Measurements from ENCODE around the gene GJB6. TPM values are rescaled to one million over a fixed set of nuclear protein-coding genes. Genes with fewer than 3 reads are reported as not detected.

The GJB6 gene
- total RNA-seq, 2 experiments from 2014 or later = 4.7 to 6.1 TPM

DNA sequence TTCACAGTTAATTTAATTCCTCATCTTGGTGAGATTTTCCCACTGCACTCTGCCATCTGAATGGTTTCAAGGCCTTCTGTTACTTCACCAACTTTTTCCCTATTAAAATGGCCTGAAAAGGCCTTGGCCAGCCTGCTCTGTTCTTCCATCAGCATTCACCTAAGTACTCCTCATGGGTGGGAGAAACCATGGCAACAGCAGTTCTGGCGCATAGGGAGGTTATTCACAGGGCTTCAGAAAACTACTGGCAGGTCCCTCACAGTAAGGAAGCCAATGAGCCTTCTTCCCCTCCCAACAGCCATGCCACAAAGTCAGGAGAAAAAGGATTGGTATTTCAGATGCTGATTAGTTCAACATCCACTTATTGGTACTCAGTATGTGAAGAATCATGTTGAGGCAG is 22.2 kb downstream of the GJB6 start:
- no peak overlapping the region for H3K27ac Mint-ChIP-seq
- H3K9me3 Mint-ChIP-seq = peaks cover 4% of the 10 kb centered on the region
- H3K4me1 Mint-ChIP-seq = peaks cover 3% of the 10 kb centered on the region
- no peak overlapping the region for H3K4me3 Mint-ChIP-seq
- no peak for DNase-seq
- peaks cover 5% of the 10 kb centered on the region for H3K36me3 Mint-ChIP-seq (ENCODE audit: low read depth)
- ChIA-PET POLR2A (no interaction called here), CTCF (no interaction called here)
- peaks cover 15% of the 10 kb centered on the region for H3K27me3 Mint-ChIP-seq

- POLR2A ChIA-PET = no interaction called here
- no peak overlapping the region for H3K4me3 Mint-ChIP-seq
- CTCF ChIA-PET = no interaction called here
Observed at GRCh38 chr13:20206698-20207235, 25.4 kb downstream of the GJB6 start.

GRCh38 chr13:20206065-20206697 is 25.9 kb downstream of the GJB6 start:
- H3K27me3 Mint-ChIP-seq = peaks cover 11% of the 10 kb centered on the region
- H3K9me3 Mint-ChIP-seq = peaks cover 10% of the 10 kb centered on the region
- ChIA-PET CTCF (interaction anchor here (0.6 to 0.8 kb wide), 2 partner anchors 9 to 397 kb away, joined by 3 to 4 read pairs; no protein-coding TSS in a partner anchor), POLR2A (no interaction called here)
- no peak overlapping the region for H3K4me3 Mint-ChIP-seq
- H3K27ac Mint-ChIP-seq = no peak overlapping the region
- peaks cover 3% of the 10 kb centered on the region for H3K4me1 Mint-ChIP-seq
- DNase-seq = no peak
- H3K36me3 Mint-ChIP-seq (ENCODE audit: low read depth) = peaks cover 9% of the 10 kb centered on the region

More at GRCh38 chr13:20206698-20207235, 25.4 kb downstream of the GJB6 start:
- H3K9me3 Mint-ChIP-seq = peaks cover 6% of the 10 kb centered on the region
- peaks cover 3% of the 10 kb centered on the region for H3K4me1 Mint-ChIP-seq
- DNase-seq = no peak
- peaks cover 6% of the 10 kb centered on the region for H3K36me3 Mint-ChIP-seq (ENCODE audit: low read depth)
- no peak overlapping the region for H3K27ac Mint-ChIP-seq
- H3K27me3 Mint-ChIP-seq = peaks cover 7% of the 10 kb centered on the region

- ChIA-PET POLR2A (no interaction called here), CTCF (interaction anchor here (0.5 to 1.4 kb wide), 2 partner anchors 13 to 245 kb away, joined by 3 read pairs; no protein-coding TSS in a partner anchor)
- H3K4me3 Mint-ChIP-seq = no peak overlapping the region
- H3K36me3 Mint-ChIP-seq (ENCODE audit: low read depth) = peaks cover 3% of the 10 kb centered on the region
- no peak overlapping the region for H3K27ac Mint-ChIP-seq
- H3K27me3 Mint-ChIP-seq = peaks cover 37% of the 10 kb centered on the region
- DNase-seq = no peak
- peaks cover 18% of the 10 kb centered on the region for H3K4me1 Mint-ChIP-seq
- peaks cover 6% of the 10 kb centered on the region for H3K9me3 Mint-ChIP-seq
Observed at GRCh38 chr13:20198781-20199180, 33.3 kb downstream of the GJB6 start.

DNA sequence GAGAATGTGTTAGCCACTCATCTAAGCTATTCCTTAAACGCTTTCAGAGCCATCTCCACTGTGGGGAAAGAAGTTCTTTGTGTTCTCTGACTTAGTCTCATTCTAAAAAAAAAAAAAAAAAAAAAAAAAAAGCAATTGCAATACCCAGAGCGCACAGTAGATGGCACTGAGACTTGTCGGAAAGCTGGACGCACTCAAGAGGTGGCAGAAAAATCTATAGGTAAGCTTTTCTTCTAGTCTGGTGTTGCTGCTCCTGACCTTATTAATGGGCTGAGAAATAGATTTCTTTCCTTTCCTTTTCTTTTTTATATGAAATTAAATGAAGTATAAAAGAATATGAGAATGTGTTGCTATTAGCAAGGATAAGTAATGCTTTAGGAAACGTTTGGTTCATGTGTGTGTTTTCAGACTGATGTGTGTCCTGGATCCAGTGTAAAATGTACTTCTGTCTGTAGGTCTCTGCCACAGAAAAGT is 34.7 kb downstream of the GJB6 start:
- peaks cover 43% of the 10 kb centered on the region for H3K27me3 Mint-ChIP-seq

GRCh38 chr13:20195801-20196200 is 36.3 kb downstream of the GJB6 start:
- Mint-ChIP-seq H3K27me3 (peaks cover 54% of the 10 kb centered on the region), H3K27ac (no peak overlapping the region), H3K36me3 (ENCODE audit: low read depth) (no peaks in the 10 kb centered on the region), H3K9me3 (no peaks in the 10 kb centered on the region), H3K4me1 (peaks cover 23% of the 10 kb centered on the region), H3K4me3 (no peak overlapping the region)
- ChIA-PET CTCF (interaction anchor here (0.9 to 1.7 kb wide), 2 partner anchors 289 to 296 kb away, joined by 3 to 4 read pairs; no protein-coding TSS in a partner anchor), POLR2A (no interaction called here)
- no peak for DNase-seq

More for the DNA sequence above, 34.7 kb downstream of the GJB6 start:
- peak; percentile 27 for DNase-seq
- Mint-ChIP-seq H3K9me3 (peaks cover 6% of the 10 kb centered on the region), H3K4me1 (peaks cover 19% of the 10 kb centered on the region), H3K27ac (no peak overlapping the region), H3K4me3 (no peak overlapping the region), H3K36me3 (ENCODE audit: low read depth) (peaks cover 3% of the 10 kb centered on the region)
- CTCF ChIA-PET = interaction anchor here (0.6 to 1.7 kb wide), 29 partner anchors 8 to 732 kb away, joined by 3 to 10 read pairs (median 3); no protein-coding TSS in a partner anchor
- POLR2A ChIA-PET = interaction anchor here (0.7 kb wide), 1 partner anchor 33 kb away, joined by 3 read pairs; no protein-coding TSS in a partner anchor

DNA sequence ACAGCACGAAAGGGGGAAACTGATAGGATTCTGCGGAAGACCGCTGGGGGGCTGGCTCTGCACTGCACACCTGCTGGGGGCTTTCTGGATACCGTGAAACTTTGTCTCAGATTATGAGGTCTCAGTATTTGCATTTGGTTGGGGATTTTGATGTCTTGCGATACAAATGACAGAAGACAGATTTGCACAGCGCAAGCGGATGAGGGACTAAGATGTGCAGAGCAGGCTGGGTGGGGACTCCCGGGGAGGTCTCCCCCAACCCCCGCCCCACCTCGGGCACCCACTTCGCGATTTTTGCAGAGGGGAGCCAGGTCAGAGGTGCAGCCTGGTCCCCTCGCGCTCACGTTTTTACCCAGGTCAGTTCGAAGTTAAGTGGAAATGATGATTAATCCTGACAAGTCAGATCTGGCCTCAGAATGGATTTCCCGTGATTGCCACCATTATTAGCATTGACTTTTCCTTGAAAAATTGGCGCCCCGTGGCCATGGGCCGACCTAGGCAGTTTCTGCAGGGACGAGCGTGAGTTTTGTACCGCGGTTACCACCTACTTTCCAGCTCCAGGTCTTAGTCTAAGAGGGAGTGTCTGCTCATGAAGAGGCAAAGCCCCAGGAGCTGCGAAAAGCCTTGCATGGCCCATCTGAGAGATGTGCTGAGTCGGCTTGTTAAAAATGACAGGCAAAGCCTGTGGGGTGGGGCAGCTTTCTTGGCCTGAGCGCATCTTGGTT is 38.0 kb downstream of the GJB6 start:
- CTCF ChIA-PET = interaction anchor here (1.3 to 1.7 kb wide), 2 partner anchors 30 to 298 kb away, joined by 3 to 4 read pairs; no protein-coding TSS in a partner anchor
- H3K36me3 Mint-ChIP-seq (ENCODE audit: low read depth) = no peaks in the 10 kb centered on the region

DNA sequence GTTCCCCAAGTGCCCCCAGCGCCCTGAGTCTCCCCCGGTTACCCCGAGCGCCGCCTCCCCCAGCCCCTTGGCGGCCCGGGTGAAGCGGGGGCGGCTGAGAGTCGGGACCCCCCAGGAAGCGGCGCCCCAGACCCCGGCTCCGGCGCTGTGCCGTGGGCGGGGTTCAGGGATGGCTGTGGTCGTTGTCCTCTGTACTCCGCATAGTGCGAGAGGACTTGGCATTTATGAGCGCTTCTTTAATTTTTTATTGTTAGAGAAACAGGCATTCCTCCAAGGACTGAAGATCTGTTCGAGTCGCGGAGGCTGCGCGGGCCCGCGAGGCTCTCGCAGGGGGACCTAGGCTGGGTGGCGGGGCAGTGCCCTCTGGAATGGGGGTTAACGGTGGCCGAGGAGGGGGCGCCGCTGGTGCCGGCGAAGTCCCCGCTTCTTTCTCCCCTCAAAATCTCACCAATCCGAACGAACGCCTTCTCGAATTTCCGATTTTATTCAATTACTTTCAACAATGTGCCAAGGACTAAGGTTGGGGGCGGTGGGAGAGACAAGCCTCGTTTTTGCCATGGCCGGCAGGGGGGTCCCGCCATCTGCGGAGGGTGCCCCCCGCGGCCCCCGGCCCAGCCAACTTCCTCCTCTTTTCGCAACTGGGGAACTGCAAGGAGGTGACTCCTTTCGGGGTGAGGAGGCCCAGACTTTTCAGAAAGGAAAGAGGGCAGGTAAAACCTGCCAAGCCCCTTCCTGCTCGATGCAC is 38.8 kb downstream of the GJB6 start:
- peak overlapping the region; percentile 66 for H3K4me3 Mint-ChIP-seq
- no peak overlapping the region for H3K27ac Mint-ChIP-seq
- H3K9me3 Mint-ChIP-seq = no peaks in the 10 kb centered on the region
- H3K27me3 Mint-ChIP-seq = peaks cover 60% of the 10 kb centered on the region
- H3K36me3 Mint-ChIP-seq (ENCODE audit: low read depth) = no peaks in the 10 kb centered on the region
- ChIA-PET POLR2A (no interaction called here), CTCF (no interaction called here)
- H3K4me1 Mint-ChIP-seq = peaks cover 27% of the 10 kb centered on the region
- DNase-seq = no peak

More for the DNA sequence above, 38.0 kb downstream of the GJB6 start:
- Mint-ChIP-seq H3K27ac (no peak overlapping the region), H3K4me3 (peak overlapping the region; percentile 66), H3K9me3 (no peaks in the 10 kb centered on the region), H3K4me1 (peaks cover 27% of the 10 kb centered on the region), H3K27me3 (peaks cover 60% of the 10 kb centered on the region)
- DNase-seq = no peak
- POLR2A ChIA-PET = no interaction called here

- Mint-ChIP-seq H3K27ac (peak within 1 kb of the TSS; percentile 31), H3K27me3 (peaks cover 60% of the 10 kb centered on the region), H3K36me3 (ENCODE audit: low read depth) (no peaks in the 10 kb centered on the region), H3K4me3 (peak within 1 kb of the TSS; percentile 66), H3K9me3 (no peaks in the 10 kb centered on the region), H3K4me1 (peaks cover 27% of the 10 kb centered on the region)
- DNase-seq = no peak
- CTCF ChIA-PET = no interaction called here
- POLR2A ChIA-PET = no interaction called here
Observed at GRCh38 chr13:20192836-20193161, 39.3 kb downstream of the GJB6 start, which contains the start of gene GJB2. Gene GJB2, minus strand, starts transcription at chr13:20192938. Its CDS starts 3,357 bp downstream, at chr13:20189581.

GRCh38 chr13:20192158-20192835 is 39.8 kb downstream of the GJB6 start:
- Mint-ChIP-seq H3K4me3 (peak overlapping the region; percentile 58), H3K9me3 (no peaks in the 10 kb centered on the region), H3K27ac (peak overlapping the region; percentile 31), H3K36me3 (ENCODE audit: low read depth) (no peaks in the 10 kb centered on the region), H3K4me1 (peaks cover 25% of the 10 kb centered on the region), H3K27me3 (peaks cover 60% of the 10 kb centered on the region)
- CTCF ChIA-PET = interaction anchor here (1.2 kb wide), 1 partner anchor 10 kb away, joined by 4 read pairs; no protein-coding TSS in a partner anchor
- POLR2A ChIA-PET = no interaction called here
- DNase-seq = no peak

- Mint-ChIP-seq H3K27me3 (peaks cover 57% of the 10 kb centered on the region), H3K4me1 (peaks cover 20% of the 10 kb centered on the region), H3K9me3 (no peaks in the 10 kb centered on the region), H3K36me3 (ENCODE audit: low read depth) (no peaks in the 10 kb centered on the region), H3K4me3 (peak overlapping the region; percentile 58), H3K27ac (peak overlapping the region; percentile 31)
- no peak for DNase-seq
- CTCF ChIA-PET = interaction anchor here (0.6 to 1.2 kb wide), 7 partner anchors 9 to 476 kb away, joined by 3 to 4 read pairs (median 3); partner anchors contain the start of gene GJA3
- POLR2A ChIA-PET = no interaction called here
Observed at GRCh38 chr13:20191311-20192157, 40.6 kb downstream of the GJB6 start.
